GM12878 (cell line): ENCODE measurements around the gene DMPK. TPM values are rescaled to one million over a fixed set of nuclear protein-coding genes. Genes with fewer than 3 reads are reported as not detected.
A peak's percentile ranks its signal among the peaks of the same experiment; 100 is the strongest.

Experiments used
- ASH2L ChIP-seq: fragments of 300-600, 200-600 bp; sonication (generic); IDR thresholded peaks from 2 replicates; pipeline ENCODE4 v1.6.1; 2017; ENCODE audit warnings: low read depth, mild to moderate bottlenecking, borderline replicate concordance
- BCL11A ChIP-seq: IDR thresholded peaks from 2 replicates; pipeline ENCODE4 v1.6.1; 2011; ENCODE audit warnings: low read depth, low read length
- BHLHE40 ChIP-seq, 2 experiments: fragments of 450-650 bp in 1 of 2; IDR thresholded peaks; 2 replicates each; pipeline ENCODE4 v1.6.1; 2011 to 2017; ENCODE audit warnings: low read depth in 2 of 2, borderline replicate concordance in 1 of 2, improper control_type of control experiment in 1 of 2, low read length in 1 of 2, mild to moderate bottlenecking in 1 of 2
- CEBPB ChIP-seq, 2 experiments: fragments of 150-350 bp in 1 of 2; IDR thresholded peaks; 2 replicates each; pipeline ENCODE4 v1.6.1; 2012 to 2014; ENCODE audit warnings: low read depth in 2 of 2, low read length in 2 of 2, borderline replicate concordance in 1 of 2, inconsistent platforms in 1 of 2
- CREM ChIP-seq: IDR thresholded peaks from 2 replicates; pipeline ENCODE4 v1.6.1; 2014; ENCODE audit warnings: antibody characterized with exemption, low read depth
- DPF2 ChIP-seq: fragments of 450-650 bp; IDR thresholded peaks from 2 replicates; pipeline ENCODE4 v1.6.1; 2017; ENCODE audit warnings: mild to moderate bottlenecking
- FOS ChIP-seq: IDR thresholded peaks from 3 replicates; pipeline ENCODE4 v1.6.1; 2011; ENCODE audit warnings: borderline replicate concordance; ENCODE audit not compliant: insufficient read length; ENCODE audit errors: extremely low read depth
- FOXM1 ChIP-seq: IDR thresholded peaks from 2 replicates; pipeline ENCODE4 v1.6.1; 2012; ENCODE audit warnings: low read depth, mild to moderate bottlenecking, inconsistent platforms, low read length, moderate library complexity
- JUNB ChIP-seq: IDR thresholded peaks from 2 replicates; pipeline ENCODE4 v1.6.1; 2016; ENCODE audit warnings: antibody characterized with exemption, mild to moderate bottlenecking
- NFYA ChIP-seq: IDR thresholded peaks from 2 replicates; pipeline ENCODE4 v1.6.1; 2011; ENCODE audit warnings: low read depth, mild to moderate bottlenecking, low read length, improper control_type of control experiment, borderline replicate concordance
- NRF1 ChIP-seq: conservative IDR thresholded peaks from 2 replicates; pipeline ENCODE4 v1.6.1; 2011; ENCODE audit warnings: mild to moderate bottlenecking, low read depth, low read length, improper control_type of control experiment
- POLR2AphosphoS5 ChIP-seq: IDR thresholded peaks from 2 replicates; pipeline ENCODE4 v1.6.1; 2011; ENCODE audit warnings: mild to moderate bottlenecking, low read length, inconsistent platforms
- POU2F2 ChIP-seq: IDR thresholded peaks from 3 replicates; pipeline ENCODE4 v1.6.1; 2011; ENCODE audit warnings: low read depth, mild to moderate bottlenecking, low read length, borderline replicate concordance
- SREBF1 ChIP-seq: IDR thresholded peaks from 2 replicates; pipeline ENCODE4 v1.6.1; 2012; ENCODE audit warnings: mild to moderate bottlenecking, low read length
- SREBF2 ChIP-seq: IDR thresholded peaks from 2 replicates; pipeline ENCODE4 v1.6.1; 2012; ENCODE audit warnings: mild to moderate bottlenecking, low read length
- SUZ12 ChIP-seq: fragments of 200-600 bp; sonication (generic); IDR thresholded peaks from one replicate; pipeline ENCODE4 v1.6.1; 2018; ENCODE audit warnings: antibody characterized with exemption, mild to moderate bottlenecking; ENCODE audit not compliant: unreplicated experiment
- TARDBP ChIP-seq: IDR thresholded peaks from 2 replicates; pipeline ENCODE4 v1.6.1; 2016; ENCODE audit warnings: borderline replicate concordance
- TCF3 ChIP-seq: IDR thresholded peaks from 2 replicates; pipeline ENCODE4 v1.6.1; 2012; ENCODE audit warnings: low read depth, mild to moderate bottlenecking, low read length, borderline replicate concordance; ENCODE audit not compliant: insufficient read depth
- WRNIP1 ChIP-seq: IDR thresholded peaks from 2 replicates; pipeline ENCODE4 v1.6.1; 2011; ENCODE audit warnings: low read depth, low read length, improper control_type of control experiment, borderline replicate concordance
- ZNF217 ChIP-seq: fragments of 450-650 bp; IDR thresholded peaks from 2 replicates; pipeline ENCODE4 v1.6.1; 2017; ENCODE audit warnings: antibody characterized with exemption, mild to moderate bottlenecking
- ZNF384 ChIP-seq: IDR thresholded peaks from 2 replicates; pipeline ENCODE4 v1.6.1; 2012; ENCODE audit warnings: low read depth, mild to moderate bottlenecking, low read length, improper control_type of control experiment, borderline replicate concordance
- polyA plus RNA-seq, 11 experiments: library from polyadenylated mRNA; depleted of rRNA in 4 of 11; unstranded in 6 of 11; stranded (reverse) in 5 of 11; fragments of >200 nt; fragmentation: Nextera tagmentation in 4 of 11; fragmentation: Illumina TruSeq in 1 of 11; extraction: Ambion mirVana in 4 of 11; extraction: Trizol in 1 of 11; gene quantifications; 1 replicate in 1 of 11; 2 replicates in 10 of 11; pipeline versions ENCODE4 v1.2.1 to v1.2.3, GENCODE V29; 2011 to 2016; ENCODE audit warnings: inconsistent platforms in 2 of 11, missing spikeins in 2 of 11, low read depth in 1 of 11
- total RNA-seq, 4 experiments: library from RNA; depleted of rRNA in 3 of 4; stranded (reverse); fragments of >200 nt in 3 of 4; fragmentation: Illumina TruSeq in 1 of 4; extraction: Trizol in 1 of 4; gene quantifications; 2 replicates each; pipeline versions ENCODE4 v1.2.1 to v1.2.3, GENCODE V29; 2013 to 2021
- TF ChIP-seq, protein P1 (sequence below): IDR thresholded peaks from 2 replicates; pipeline ENCODE4 v1.6.1; 2011; ENCODE audit warnings: low read depth, low read length, improper control_type of control experiment, borderline replicate concordance
- TF ChIP-seq, protein P2 (sequence below): IDR thresholded peaks from 2 replicates; pipeline ENCODE4 v1.6.1; 2012; ENCODE audit warnings: mild to moderate bottlenecking, low read depth, low read length
- TF ChIP-seq, protein P3 (sequence below): IDR thresholded peaks from 2 replicates; pipeline ENCODE4 v1.6.1; 2012; ENCODE audit warnings: low read depth, low read length, improper control_type of control experiment
- TF ChIP-seq, protein P4 (sequence below): fragments of 450-650 bp; IDR thresholded peaks from 2 replicates; pipeline ENCODE4 v1.6.1; 2017; ENCODE audit warnings: mild to moderate bottlenecking

The DMPK gene
- total and polyA plus RNA-seq, 10 of the 15 experiments (the other 5 are each of a cell fraction or from before 2014, with no cell fraction given): 0.60 to 33.6 (median 5.2) TPM

DNA sequence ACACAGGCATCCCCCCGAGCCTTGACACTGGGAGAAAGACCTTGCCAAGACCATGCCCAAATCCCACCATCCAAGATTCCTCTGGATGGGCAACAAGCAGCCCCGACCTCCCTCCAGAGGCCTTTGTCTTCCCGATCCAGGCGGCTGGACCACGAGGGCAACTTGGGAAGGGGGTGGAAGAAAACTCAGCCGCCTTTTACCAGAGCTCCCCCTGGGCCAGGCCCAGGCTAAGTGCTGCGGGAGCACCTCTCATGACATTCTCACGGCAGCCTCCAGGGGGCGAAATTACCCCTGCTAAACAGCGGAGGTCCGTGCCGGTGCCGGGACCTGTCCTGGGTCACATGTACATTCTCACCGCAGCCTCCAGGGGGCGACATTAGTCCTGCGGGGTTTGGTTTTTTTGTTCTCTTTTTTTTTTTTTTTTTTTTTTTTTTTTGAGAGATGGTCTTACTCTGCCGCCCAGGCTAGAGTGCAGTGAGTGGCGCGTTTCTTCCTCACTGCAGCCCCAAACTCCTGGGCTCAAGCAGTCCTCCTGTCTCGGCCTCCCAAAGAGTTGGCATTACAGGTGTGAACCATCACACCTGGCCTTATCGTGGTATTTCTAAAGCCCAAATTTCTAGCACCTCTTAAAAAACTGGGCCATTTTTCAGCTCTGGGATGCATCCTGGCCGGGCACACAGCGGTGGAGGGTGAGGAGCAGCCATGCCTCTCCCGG lies 34.9 kb upstream of the DMPK start (continued):
- TF ChIP-seq, protein P1, sequence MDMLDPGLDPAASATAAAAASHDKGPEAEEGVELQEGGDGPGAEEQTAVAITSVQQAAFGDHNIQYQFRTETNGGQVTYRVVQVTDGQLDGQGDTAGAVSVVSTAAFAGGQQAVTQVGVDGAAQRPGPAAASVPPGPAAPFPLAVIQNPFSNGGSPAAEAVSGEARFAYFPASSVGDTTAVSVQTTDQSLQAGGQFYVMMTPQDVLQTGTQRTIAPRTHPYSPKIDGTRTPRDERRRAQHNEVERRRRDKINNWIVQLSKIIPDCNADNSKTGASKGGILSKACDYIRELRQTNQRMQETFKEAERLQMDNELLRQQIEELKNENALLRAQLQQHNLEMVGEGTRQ: peak; percentile 68
- TF ChIP-seq DPF2: no peak
- TF ChIP-seq CEBPB (IDR thresholded peaks at IDR 0.05; ENCODE audit: borderline replicate concordance in 1 of 2, low read depth in 2 of 2, low read length in 2 of 2): no peak
- no peak for TF ChIP-seq SREBF2
- no peak; the same call in 1 of the 2 replicates for TF ChIP-seq TARDBP
- no peak for TF ChIP-seq FOS
- no peak for TF ChIP-seq TCF3
- TF ChIP-seq, protein P2, sequence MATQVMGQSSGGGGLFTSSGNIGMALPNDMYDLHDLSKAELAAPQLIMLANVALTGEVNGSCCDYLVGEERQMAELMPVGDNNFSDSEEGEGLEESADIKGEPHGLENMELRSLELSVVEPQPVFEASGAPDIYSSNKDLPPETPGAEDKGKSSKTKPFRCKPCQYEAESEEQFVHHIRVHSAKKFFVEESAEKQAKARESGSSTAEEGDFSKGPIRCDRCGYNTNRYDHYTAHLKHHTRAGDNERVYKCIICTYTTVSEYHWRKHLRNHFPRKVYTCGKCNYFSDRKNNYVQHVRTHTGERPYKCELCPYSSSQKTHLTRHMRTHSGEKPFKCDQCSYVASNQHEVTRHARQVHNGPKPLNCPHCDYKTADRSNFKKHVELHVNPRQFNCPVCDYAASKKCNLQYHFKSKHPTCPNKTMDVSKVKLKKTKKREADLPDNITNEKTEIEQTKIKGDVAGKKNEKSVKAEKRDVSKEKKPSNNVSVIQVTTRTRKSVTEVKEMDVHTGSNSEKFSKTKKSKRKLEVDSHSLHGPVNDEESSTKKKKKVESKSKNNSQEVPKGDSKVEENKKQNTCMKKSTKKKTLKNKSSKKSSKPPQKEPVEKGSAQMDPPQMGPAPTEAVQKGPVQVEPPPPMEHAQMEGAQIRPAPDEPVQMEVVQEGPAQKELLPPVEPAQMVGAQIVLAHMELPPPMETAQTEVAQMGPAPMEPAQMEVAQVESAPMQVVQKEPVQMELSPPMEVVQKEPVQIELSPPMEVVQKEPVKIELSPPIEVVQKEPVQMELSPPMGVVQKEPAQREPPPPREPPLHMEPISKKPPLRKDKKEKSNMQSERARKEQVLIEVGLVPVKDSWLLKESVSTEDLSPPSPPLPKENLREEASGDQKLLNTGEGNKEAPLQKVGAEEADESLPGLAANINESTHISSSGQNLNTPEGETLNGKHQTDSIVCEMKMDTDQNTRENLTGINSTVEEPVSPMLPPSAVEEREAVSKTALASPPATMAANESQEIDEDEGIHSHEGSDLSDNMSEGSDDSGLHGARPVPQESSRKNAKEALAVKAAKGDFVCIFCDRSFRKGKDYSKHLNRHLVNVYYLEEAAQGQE: no peak
- no peak for TF ChIP-seq JUNB
- peak; percentile 100 for TF ChIP-seq ZNF384
- peak; percentile 52 for TF ChIP-seq POLR2AphosphoS5
- TF ChIP-seq FOXM1: peak; percentile 72
- TF ChIP-seq NFYA: no peak
- peak; percentile 34; the same call in 1 of the 2 replicates for TF ChIP-seq CREM
- no peak for TF ChIP-seq SREBF1
- TF ChIP-seq NRF1: no peak
- peak; percentile 57; the same call in 1 of the 3 replicates for TF ChIP-seq POU2F2
- TF ChIP-seq BHLHE40 (IDR thresholded peaks at IDR 0.05; ENCODE audit: borderline replicate concordance in 1 of 2, low read depth in 2 of 2, low read length in 1 of 2): peak; percentile 83 to 86
- TF ChIP-seq ASH2L: no peak
- no peak for TF ChIP-seq SUZ12
- TF ChIP-seq, protein P3, sequence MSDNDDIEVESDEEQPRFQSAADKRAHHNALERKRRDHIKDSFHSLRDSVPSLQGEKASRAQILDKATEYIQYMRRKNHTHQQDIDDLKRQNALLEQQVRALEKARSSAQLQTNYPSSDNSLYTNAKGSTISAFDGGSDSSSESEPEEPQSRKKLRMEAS: peak; percentile 87; the same call in 1 of the 2 replicates
- TF ChIP-seq WRNIP1: peak; percentile 75; the same call in 1 of the 2 replicates
- TF ChIP-seq, protein P4, sequence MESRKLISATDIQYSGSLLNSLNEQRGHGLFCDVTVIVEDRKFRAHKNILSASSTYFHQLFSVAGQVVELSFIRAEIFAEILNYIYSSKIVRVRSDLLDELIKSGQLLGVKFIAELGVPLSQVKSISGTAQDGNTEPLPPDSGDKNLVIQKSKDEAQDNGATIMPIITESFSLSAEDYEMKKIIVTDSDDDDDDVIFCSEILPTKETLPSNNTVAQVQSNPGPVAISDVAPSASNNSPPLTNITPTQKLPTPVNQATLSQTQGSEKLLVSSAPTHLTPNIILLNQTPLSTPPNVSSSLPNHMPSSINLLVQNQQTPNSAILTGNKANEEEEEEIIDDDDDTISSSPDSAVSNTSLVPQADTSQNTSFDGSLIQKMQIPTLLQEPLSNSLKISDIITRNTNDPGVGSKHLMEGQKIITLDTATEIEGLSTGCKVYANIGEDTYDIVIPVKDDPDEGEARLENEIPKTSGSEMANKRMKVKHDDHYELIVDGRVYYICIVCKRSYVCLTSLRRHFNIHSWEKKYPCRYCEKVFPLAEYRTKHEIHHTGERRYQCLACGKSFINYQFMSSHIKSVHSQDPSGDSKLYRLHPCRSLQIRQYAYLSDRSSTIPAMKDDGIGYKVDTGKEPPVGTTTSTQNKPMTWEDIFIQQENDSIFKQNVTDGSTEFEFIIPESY: no peak
- no peak for TF ChIP-seq ZNF217
- TF ChIP-seq BCL11A: no peak
